ENCODE data around the gene EVL. TPM values are rescaled to one million over a fixed set of nuclear protein-coding genes. Genes with fewer than 3 reads are reported as not detected.

EVL gene
- total and polyA plus RNA-seq, 2 donors (not counting 3 experiments of a cell fraction or from before 2014, with no cell fraction given), result 34.6 to 62.5 TPM

GRCh38 chr14:100172811-100173210, 107.6 kb downstream of the EVL start:
- Histone ChIP-seq H3K27me3 (ENCODE audit: control insufficient read depth in 2 of 2, insufficient read depth in 2 of 2, low read length in 2 of 2) (peaks cover 0 to 4% of the 10 kb centered on the region in 2 experiments), H3K9ac (replicated peaks; ENCODE audit: extremely low read depth, insufficient read depth, low read length) (no peak overlapping the region), H4K20me1 (replicated peaks; ENCODE audit: control insufficient read depth, extremely low read depth, insufficient read depth, low read length) (no peaks in the 10 kb centered on the region), H3K4me3 (replicated peaks in 1 of 3; ENCODE audit: insufficient read depth in 1 of 3, low read depth in 1 of 3, low read length in 3 of 3) (no peak overlapping the region), H3K9me3 (replicated peaks; ENCODE audit: control insufficient read depth, insufficient read depth, low read length) (no peaks in the 10 kb centered on the region), H3K36me3 (ENCODE audit: control insufficient read depth in 2 of 2, extremely low read depth in 1 of 2, insufficient read depth in 2 of 2, low read length in 2 of 2) (no peaks in the 10 kb centered on the region), H3K79me2 (ENCODE audit: control insufficient read depth, insufficient read depth, low read length) (no peaks in the 10 kb centered on the region), H3K4me2 (ENCODE audit: insufficient read depth, low read length) (no peak overlapping the region), H2AFZ (ENCODE audit: low read depth, low read length) (no peak overlapping the region), H3K4me1 (ENCODE audit: control insufficient read depth, extremely low read depth, insufficient read depth, low read length) (no peaks in the 10 kb centered on the region), H3K27ac (ENCODE audit: insufficient read depth, low read depth, low read length) (no peak overlapping the region), H3K9me1 (replicated peaks; ENCODE audit: control insufficient read depth, extremely low read depth, insufficient read depth, low read length) (no peaks in the 10 kb centered on the region)
- dilution Hi-C loops (cut with MboI; ENCODE audit: extremely low pct_ligation_motif_present, low sequenced_read_pairs) (no loop called here), intact Hi-C loops (cut with micrococcal nuclease) (no loop called here)
- ChIA-PET CTCF (no interaction called here), POLR2A (no interaction called here)
- FAIRE-seq, result no peak
- no TSS peak for BruUV-seq (replicated peaks)
- DNase-seq (ENCODE audit: low read depth, low spot score), result no peak
- TF ChIP-seq MYC (IDR thresholded peaks at IDR 0.05; ENCODE audit: low read depth, low read length) (no peak), POLR2AphosphoS5 (IDR thresholded peaks at IDR 0.05; ENCODE audit: insufficient read depth, low read depth, low read length) (no peak), FOS (IDR thresholded peaks at IDR 0.05; ENCODE audit: borderline replicate concordance, insufficient read depth, low read length) (no peak), EZH2 (IDR thresholded peaks at IDR 0.05; ENCODE audit: borderline replicate concordance, low read depth, low read length, severe bottlenecking) (no peak), CTCF (IDR thresholded peaks at IDR 0.05; ENCODE audit: extremely low read depth in 1 of 2, insufficient read depth in 1 of 2, low read depth in 1 of 2, low read length in 2 of 2) (no peak), GATA2 (IDR thresholded peaks at IDR 0.05; ENCODE audit: insufficient read depth, insufficient read length, low read depth, low read length) (no peak), POLR2A (IDR thresholded peaks at IDR 0.05; ENCODE audit: low read depth, low read length) (no peak), JUN (IDR thresholded peaks at IDR 0.05; ENCODE audit: borderline replicate concordance, insufficient read depth, insufficient read length, low read depth) (no peak), MAX (IDR thresholded peaks at IDR 0.05; ENCODE audit: insufficient read depth, insufficient read length) (no peak)

All from endothelial cell of umbilical vein (primary cell).